GM18505 (cell line): ENCODE results near the gene MRPL16.

ENCODE experiments used
- ATAC-seq: cut with Tn5 transposase; IDR thresholded peaks from one replicate; pipeline ENCODE4 v1.9.1; 2021; ENCODE audit not compliant: unreplicated experiment
- POLR2A ChIP-seq: IDR thresholded peaks from 4 replicates; pipeline ENCODE4 v1.6.1; 2011; ENCODE audit warnings: borderline replicate concordance; ENCODE audit not compliant: insufficient read depth, insufficient read length; ENCODE audit errors: extremely low read depth

MRPL16 gene

GRCh38 chr11:59758401-59759037, 52.1 kb downstream of the MRPL16 start:
- TF ChIP-seq POLR2A = no peak
- ATAC-seq = no peak

- no peak for ATAC-seq
- no peak for TF ChIP-seq POLR2A
Observed at GRCh38 chr11:59756845-59757244, 53.7 kb downstream of the MRPL16 start.

- TF ChIP-seq POLR2A = no peak
- ATAC-seq = no peak
Observed at GRCh38 chr11:59756558-59756840, 54.1 kb downstream of the MRPL16 start.
